ENCODE measurements around the gene RTP5. TPM values are rescaled to one million over a fixed set of nuclear protein-coding genes. Genes with fewer than 3 reads are reported as not detected.
A peak's percentile ranks its signal among the peaks of the same experiment; 100 is the strongest.

RTP5 gene
- polyA plus RNA-seq, 1 of the 3 experiments (the other 2 are of a cell fraction): not detected

DNA sequence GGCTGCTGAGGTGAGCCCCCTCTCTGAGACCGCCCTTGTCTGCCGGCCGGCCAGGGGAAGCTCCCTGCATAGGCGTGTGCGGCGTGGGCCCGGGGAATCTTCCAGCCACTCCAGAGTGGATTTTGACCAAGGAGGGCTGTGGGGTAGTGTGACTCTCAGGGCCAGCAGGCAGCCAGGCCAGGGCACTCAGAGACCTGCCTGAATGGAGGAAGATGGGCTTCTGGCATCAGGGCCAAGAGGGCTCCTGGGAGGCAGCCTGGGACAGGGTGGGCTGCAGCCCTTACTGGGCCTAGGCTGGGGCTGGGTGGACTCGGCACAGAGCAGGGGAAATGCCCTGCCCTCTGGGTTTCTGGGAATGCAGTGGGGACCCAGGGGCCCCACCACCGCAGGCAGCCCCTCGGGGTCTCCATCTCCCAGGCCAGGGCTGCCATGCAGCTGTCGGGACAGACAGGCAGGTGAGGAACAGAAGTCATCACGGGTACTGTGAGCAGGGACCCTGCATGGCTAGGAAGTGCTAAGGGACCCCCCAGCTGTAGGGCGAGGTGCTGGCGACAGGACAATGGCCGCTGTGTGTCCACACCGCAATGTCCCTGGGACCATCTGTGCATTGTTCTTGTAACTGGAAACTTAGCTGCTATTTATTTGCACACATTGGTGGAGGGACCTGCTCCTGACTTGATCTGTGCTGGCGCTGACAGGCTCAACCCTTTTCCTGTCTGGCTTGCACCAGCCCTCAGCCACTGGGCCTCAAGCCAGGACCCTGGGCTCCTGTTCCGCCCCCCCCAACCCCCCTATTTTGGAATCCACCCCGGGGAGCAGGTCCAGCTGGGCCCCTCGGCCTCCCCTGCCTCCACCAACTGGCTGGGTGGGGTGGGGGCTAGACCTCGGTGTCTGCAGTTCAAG, 14.9 kb upstream of the RTP5 start:
- Histone ChIP-seq H3K36me3 (replicated peaks in 1 of 2; ENCODE audit: control insufficient read depth in 1 of 2, insufficient read depth in 2 of 2, low read length in 1 of 2) (no peaks in the 10 kb centered on the region), H3K4me2 (no peak overlapping the region; the same call in 1 of the 2 replicates), H3K4me1 (ENCODE audit: control insufficient read depth in 1 of 2, insufficient read depth in 2 of 2, low read depth in 1 of 2, low read length in 1 of 2) (peaks cover 12 to 24% of the 10 kb centered on the region in 2 experiments; a peak in 3 of 4 replicates), H3K27ac (ENCODE audit: low read depth in 2 of 2, low read length in 1 of 2) (peak overlapping the region in 1 of 2 experiments; percentile 17; a peak in 1 of 4 replicates), H3K9me3 (no peaks in the 10 kb centered on the region), H2AFZ (ENCODE audit: low read depth) (no peak overlapping the region), H3K9me2 (no peaks in the 10 kb centered on the region), H3K79me2 (ENCODE audit: insufficient read depth) (no peaks in the 10 kb centered on the region), H3F3A (replicated peaks; ENCODE audit: insufficient read depth) (no peaks in the 10 kb centered on the region), H3K9ac (no peak overlapping the region), H4K20me1 (ENCODE audit: insufficient read depth) (no peaks in the 10 kb centered on the region), H3K27me3 (ENCODE audit: insufficient read depth) (no peaks in the 10 kb centered on the region), H3K4me3 (ENCODE audit: low read depth in 2 of 2, low read length in 1 of 2) (no peak overlapping the region)
- ChIA-PET CTCF (interaction anchor here (1.0 to 1.1 kb wide), 2 partner anchors 16 to 122 kb away, joined by 3 to 4 read pairs; no protein-coding TSS in a partner anchor), POLR2A (interaction anchor here (0.6 to 0.9 kb wide), 2 partner anchors 13 to 604 kb away, joined by 3 read pairs; no protein-coding TSS in a partner anchor)
- 50% methylated on average over 5 of the region's 21 CpGs for WGBS (ENCODE audit: low lambda C conversion rate)
- no peak for TF ChIP-seq RAD21 (IDR thresholded peaks at IDR 0.05; ENCODE audit: low read length)
- TF ChIP-seq RCOR1 (IDR thresholded peaks at IDR 0.05; ENCODE audit: low read length): no peak
- TF ChIP-seq GATA2 (CRISPR knock-in tag; IDR thresholded peaks at IDR 0.05): no peak
- TF ChIP-seq, protein P1, sequence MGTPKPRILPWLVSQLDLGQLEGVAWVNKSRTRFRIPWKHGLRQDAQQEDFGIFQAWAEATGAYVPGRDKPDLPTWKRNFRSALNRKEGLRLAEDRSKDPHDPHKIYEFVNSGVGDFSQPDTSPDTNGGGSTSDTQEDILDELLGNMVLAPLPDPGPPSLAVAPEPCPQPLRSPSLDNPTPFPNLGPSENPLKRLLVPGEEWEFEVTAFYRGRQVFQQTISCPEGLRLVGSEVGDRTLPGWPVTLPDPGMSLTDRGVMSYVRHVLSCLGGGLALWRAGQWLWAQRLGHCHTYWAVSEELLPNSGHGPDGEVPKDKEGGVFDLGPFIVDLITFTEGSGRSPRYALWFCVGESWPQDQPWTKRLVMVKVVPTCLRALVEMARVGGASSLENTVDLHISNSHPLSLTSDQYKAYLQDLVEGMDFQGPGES (IDR thresholded peaks at IDR 0.05; ENCODE audit: low read depth, low read length): no peak
- TF ChIP-seq JUND (IDR thresholded peaks at IDR 0.05): no peak
- TF ChIP-seq MEF2A (IDR thresholded peaks at IDR 0.05; ENCODE audit: borderline replicate concordance, low read depth): no peak
- TF ChIP-seq YY1 (IDR thresholded peaks at IDR 0.05; ENCODE audit: low read depth): no peak
- no peak for TF ChIP-seq SIN3A (IDR thresholded peaks at IDR 0.05; ENCODE audit: borderline replicate concordance, low read depth, low read length)
- no peak for TF ChIP-seq EZH2phosphoT487 (IDR thresholded peaks at IDR 0.05; ENCODE audit: borderline replicate concordance, low read depth)
- TF ChIP-seq TEAD4 (IDR thresholded peaks at IDR 0.05; ENCODE audit: borderline replicate concordance, insufficient read depth): no peak
- TF ChIP-seq MXI1 (IDR thresholded peaks at IDR 0.05; ENCODE audit: low read depth, low read length): no peak
- TF ChIP-seq, protein P2, sequence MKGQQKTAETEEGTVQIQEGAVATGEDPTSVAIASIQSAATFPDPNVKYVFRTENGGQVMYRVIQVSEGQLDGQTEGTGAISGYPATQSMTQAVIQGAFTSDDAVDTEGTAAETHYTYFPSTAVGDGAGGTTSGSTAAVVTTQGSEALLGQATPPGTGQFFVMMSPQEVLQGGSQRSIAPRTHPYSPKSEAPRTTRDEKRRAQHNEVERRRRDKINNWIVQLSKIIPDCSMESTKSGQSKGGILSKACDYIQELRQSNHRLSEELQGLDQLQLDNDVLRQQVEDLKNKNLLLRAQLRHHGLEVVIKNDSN (IDR thresholded peaks at IDR 0.05; ENCODE audit: borderline replicate concordance, low read depth): no peak
- no peak for TF ChIP-seq FOSL2 (IDR thresholded peaks at IDR 0.05; ENCODE audit: borderline replicate concordance, low read depth)
- TF ChIP-seq RFX5 (IDR thresholded peaks at IDR 0.05; ENCODE audit: low read length): no peak
- TF ChIP-seq CHD2 (IDR thresholded peaks at IDR 0.05; ENCODE audit: low read length, partially characterized antibody): no peak
- TF ChIP-seq FOXJ3 (CRISPR knock-in tag; IDR thresholded peaks at IDR 0.05): no peak
- no peak for TF ChIP-seq FOXM1 (IDR thresholded peaks at IDR 0.05; ENCODE audit: low read depth)
- no peak for TF ChIP-seq RXRA (IDR thresholded peaks at IDR 0.05; ENCODE audit: borderline replicate concordance, low read depth)
- TF ChIP-seq, protein P3, sequence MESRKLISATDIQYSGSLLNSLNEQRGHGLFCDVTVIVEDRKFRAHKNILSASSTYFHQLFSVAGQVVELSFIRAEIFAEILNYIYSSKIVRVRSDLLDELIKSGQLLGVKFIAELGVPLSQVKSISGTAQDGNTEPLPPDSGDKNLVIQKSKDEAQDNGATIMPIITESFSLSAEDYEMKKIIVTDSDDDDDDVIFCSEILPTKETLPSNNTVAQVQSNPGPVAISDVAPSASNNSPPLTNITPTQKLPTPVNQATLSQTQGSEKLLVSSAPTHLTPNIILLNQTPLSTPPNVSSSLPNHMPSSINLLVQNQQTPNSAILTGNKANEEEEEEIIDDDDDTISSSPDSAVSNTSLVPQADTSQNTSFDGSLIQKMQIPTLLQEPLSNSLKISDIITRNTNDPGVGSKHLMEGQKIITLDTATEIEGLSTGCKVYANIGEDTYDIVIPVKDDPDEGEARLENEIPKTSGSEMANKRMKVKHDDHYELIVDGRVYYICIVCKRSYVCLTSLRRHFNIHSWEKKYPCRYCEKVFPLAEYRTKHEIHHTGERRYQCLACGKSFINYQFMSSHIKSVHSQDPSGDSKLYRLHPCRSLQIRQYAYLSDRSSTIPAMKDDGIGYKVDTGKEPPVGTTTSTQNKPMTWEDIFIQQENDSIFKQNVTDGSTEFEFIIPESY (IDR thresholded peaks at IDR 0.05; ENCODE audit: borderline replicate concordance, low read depth): no peak
- TF ChIP-seq, protein P4, sequence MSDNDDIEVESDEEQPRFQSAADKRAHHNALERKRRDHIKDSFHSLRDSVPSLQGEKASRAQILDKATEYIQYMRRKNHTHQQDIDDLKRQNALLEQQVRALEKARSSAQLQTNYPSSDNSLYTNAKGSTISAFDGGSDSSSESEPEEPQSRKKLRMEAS (IDR thresholded peaks at IDR 0.05; ENCODE audit: low read depth): no peak
- DNase-seq: peak; percentile 62
